ENCODE results near the gene CAMTA1. TPM values are rescaled to one million over a fixed set of nuclear protein-coding genes. Genes with fewer than 3 reads are reported as not detected.

CAMTA1 gene
- polyA plus RNA-seq, 1 of the 3 experiments (the other 2 are of a cell fraction): 63.1 TPM

- Histone ChIP-seq H3K9me3 (no peaks in the 10 kb centered on the region), H3K36me3 (replicated peaks in 1 of 2; ENCODE audit: control insufficient read depth in 1 of 2, insufficient read depth in 2 of 2, low read length in 1 of 2) (no peaks in the 10 kb centered on the region), H4K20me1 (ENCODE audit: insufficient read depth) (no peaks in the 10 kb centered on the region), H3K9me2 (no peaks in the 10 kb centered on the region), H3K4me3 (ENCODE audit: low read depth in 2 of 2, low read length in 1 of 2) (no peak overlapping the region), H3K27ac (ENCODE audit: low read depth in 2 of 2, low read length in 1 of 2) (no peak overlapping the region), H3K4me2 (no peak overlapping the region), H3K79me2 (ENCODE audit: insufficient read depth) (no peaks in the 10 kb centered on the region), H2AFZ (ENCODE audit: low read depth) (no peak overlapping the region), H3K9ac (no peak overlapping the region), H3K27me3 (ENCODE audit: insufficient read depth) (no peaks in the 10 kb centered on the region), H3K4me1 (ENCODE audit: control insufficient read depth in 1 of 2, insufficient read depth in 2 of 2, low read depth in 1 of 2, low read length in 1 of 2) (peaks cover 0 to 8% of the 10 kb centered on the region in 2 experiments; a peak in 1 of 4 replicates), H3F3A (replicated peaks; ENCODE audit: insufficient read depth) (no peaks in the 10 kb centered on the region)
- ChIA-PET CTCF (no interaction called here), POLR2A (no interaction called here)
- 49% methylated on average over 6 of the region's 6 CpGs for WGBS (ENCODE audit: low lambda C conversion rate)
- no peak for DNase-seq
- TF ChIP-seq SMC3 (IDR thresholded peaks at IDR 0.05; ENCODE audit: low read depth, low read length): no peak
- no peak for TF ChIP-seq JUND (IDR thresholded peaks at IDR 0.05)
- TF ChIP-seq USF2 (IDR thresholded peaks at IDR 0.05; ENCODE audit: borderline replicate concordance, low read depth, low read length): no peak
Observed at GRCh38 chr1:7171574-7171973, 386.3 kb downstream of the CAMTA1 start.

GRCh38 chr1:7172804-7173203, 387.6 kb downstream of the CAMTA1 start:
- POLR2A ChIA-PET: no interaction called here
- no peaks in the 10 kb centered on the region for H3K36me3 ChIP-seq (replicated peaks in 1 of 2; ENCODE audit: control insufficient read depth in 1 of 2, insufficient read depth in 2 of 2, low read length in 1 of 2)
- no peak overlapping the region for H3K27ac ChIP-seq (ENCODE audit: low read depth in 2 of 2, low read length in 1 of 2)
- no peaks in the 10 kb centered on the region for H4K20me1 ChIP-seq (ENCODE audit: insufficient read depth)
- no peak for DNase-seq
- H3K4me3 ChIP-seq (ENCODE audit: low read depth in 2 of 2, low read length in 1 of 2): no peak overlapping the region
- no peaks in the 10 kb centered on the region for H3K9me2 ChIP-seq
- no peaks in the 10 kb centered on the region for H3F3A ChIP-seq (replicated peaks; ENCODE audit: insufficient read depth)
- TF ChIP-seq EP300 (IDR thresholded peaks at IDR 0.05; ENCODE audit: borderline replicate concordance in 1 of 2, low read depth in 1 of 2, low read length in 1 of 2): no peak
- no peak for TF ChIP-seq FOXJ3 (CRISPR knock-in tag; IDR thresholded peaks at IDR 0.05)
- no peak for TF ChIP-seq RFX5 (IDR thresholded peaks at IDR 0.05; ENCODE audit: low read length)
- TF ChIP-seq PBX3 (IDR thresholded peaks at IDR 0.05): no peak
- no peak for TF ChIP-seq NRF1 (IDR thresholded peaks at IDR 0.05; ENCODE audit: low read depth, low read length)
- no peak for TF ChIP-seq TCF12 (IDR thresholded peaks at IDR 0.05)
- TF ChIP-seq CHD2 (IDR thresholded peaks at IDR 0.05; ENCODE audit: low read length, partially characterized antibody): no peak
- no peak for TF ChIP-seq GATA2 (CRISPR knock-in tag; IDR thresholded peaks at IDR 0.05)
- H3K27me3 ChIP-seq (ENCODE audit: insufficient read depth): no peaks in the 10 kb centered on the region
- WGBS (ENCODE audit: low lambda C conversion rate): 55% methylated on average over 5 of the region's 14 CpGs
- H3K79me2 ChIP-seq (ENCODE audit: insufficient read depth): no peaks in the 10 kb centered on the region
- peaks cover 0 to 8% of the 10 kb centered on the region in 2 experiments; a peak in 1 of 4 replicates for H3K4me1 ChIP-seq (ENCODE audit: control insufficient read depth in 1 of 2, insufficient read depth in 2 of 2, low read depth in 1 of 2, low read length in 1 of 2)
- H2AFZ ChIP-seq (ENCODE audit: low read depth): no peak overlapping the region
- H3K9ac ChIP-seq: no peak overlapping the region
- H3K4me2 ChIP-seq: no peak overlapping the region
- H3K9me3 ChIP-seq: no peaks in the 10 kb centered on the region
- CTCF ChIA-PET: interaction anchor here (0.7 to 1.1 kb wide), 4 partner anchors 9 to 130 kb away, joined by 3 read pairs; no protein-coding TSS in a partner anchor

GRCh38 chr1:7174561-7174960, 389.3 kb downstream of the CAMTA1 start:
- no peak for DNase-seq
- Histone ChIP-seq H3K9ac (no peak overlapping the region), H2AFZ (ENCODE audit: low read depth) (no peak overlapping the region), H4K20me1 (ENCODE audit: insufficient read depth) (no peaks in the 10 kb centered on the region), H3K79me2 (ENCODE audit: insufficient read depth) (no peaks in the 10 kb centered on the region), H3K36me3 (replicated peaks in 1 of 2; ENCODE audit: control insufficient read depth in 1 of 2, insufficient read depth in 2 of 2, low read length in 1 of 2) (no peaks in the 10 kb centered on the region), H3K4me3 (ENCODE audit: low read depth in 2 of 2, low read length in 1 of 2) (no peak overlapping the region), H3K9me2 (no peaks in the 10 kb centered on the region), H3K4me1 (ENCODE audit: control insufficient read depth in 1 of 2, insufficient read depth in 2 of 2, low read depth in 1 of 2, low read length in 1 of 2) (peaks cover 0 to 8% of the 10 kb centered on the region in 2 experiments; a peak in 1 of 4 replicates), H3K9me3 (no peaks in the 10 kb centered on the region), H3F3A (replicated peaks; ENCODE audit: insufficient read depth) (no peaks in the 10 kb centered on the region), H3K4me2 (no peak overlapping the region), H3K27ac (ENCODE audit: low read depth in 2 of 2, low read length in 1 of 2) (no peak overlapping the region), H3K27me3 (ENCODE audit: insufficient read depth) (no peaks in the 10 kb centered on the region)
- ChIA-PET POLR2A (no interaction called here), CTCF (no interaction called here)
- WGBS (ENCODE audit: low lambda C conversion rate): 70% methylated on average over 12 of the region's 12 CpGs
- TF ChIP-seq TCF12 (IDR thresholded peaks at IDR 0.05): no peak
- TF ChIP-seq GATA2 (CRISPR knock-in tag; IDR thresholded peaks at IDR 0.05): no peak
- TF ChIP-seq FOXJ3 (CRISPR knock-in tag; IDR thresholded peaks at IDR 0.05): no peak
- no peak for TF ChIP-seq USF1 (IDR thresholded peaks at IDR 0.05; ENCODE audit: borderline replicate concordance, low read depth)
- no peak for TF ChIP-seq PBX3 (IDR thresholded peaks at IDR 0.05)
- TF ChIP-seq CTCF (IDR thresholded peaks at IDR 0.05): no peak
- TF ChIP-seq ZBTB33 (IDR thresholded peaks at IDR 0.05; ENCODE audit: borderline replicate concordance, low read depth): no peak
- TF ChIP-seq JUND (IDR thresholded peaks at IDR 0.05): no peak
